Measurements from ENCODE around the gene COL18A1. TPM values are rescaled to one million over a fixed set of nuclear protein-coding genes. Genes with fewer than 3 reads are reported as not detected.

The COL18A1 gene
- polyA plus RNA-seq, 2 of the 4 experiments (the other 2 are of a cell fraction), result 17.3 to 88.4 TPM

GRCh38 chr21:45421846-45422775 is 17.1 kb downstream of the COL18A1 start:
- 92% methylated on average over 20 of the region's 28 CpGs for WGBS (ENCODE audit: missing lambda C conversion rate)
- FAIRE-seq (no peak), ATAC-seq (no peak), DNase-seq (ENCODE audit: low read depth in 1 of 2, low spot score in 1 of 2) (no peak)
- TF ChIP-seq USF2 (IDR thresholded peaks at IDR 0.05), result no peak
- no peak for TF ChIP-seq RNF2 (IDR thresholded peaks at IDR 0.05; ENCODE audit: borderline replicate concordance, low read depth)
- TF ChIP-seq TP53 (CRISPR knock-in tag; IDR thresholded peaks at IDR 0.05), result no peak
- TF ChIP-seq SREBF2 (IDR thresholded peaks at IDR 0.05), result no peak
- no peak for TF ChIP-seq CTCF (IDR thresholded peaks at IDR 0.05)
- TF ChIP-seq HOXB5 (CRISPR knock-in tag; IDR thresholded peaks at IDR 0.05), result no peak
- no peak for TF ChIP-seq BCL3 (IDR thresholded peaks at IDR 0.05)
- no peak for TF ChIP-seq KDM1A (IDR thresholded peaks at IDR 0.05; ENCODE audit: low read depth)
- TF ChIP-seq E2F6 (IDR thresholded peaks at IDR 0.05; ENCODE audit: borderline replicate concordance, low read depth), result no peak
- no peak for TF ChIP-seq RAD21 (conservative IDR thresholded peaks at IDR 0.05 in 1 of 2, IDR thresholded peaks at IDR 0.05 in 1 of 2)
- no peak for TF ChIP-seq HES2 (IDR thresholded peaks at IDR 0.05)
- no peak for TF ChIP-seq HMGXB4 (CRISPR knock-in tag; IDR thresholded peaks at IDR 0.05; ENCODE audit: borderline replicate concordance)
- no peak for TF ChIP-seq CBX8 (IDR thresholded peaks at IDR 0.05)
- no peak for TF ChIP-seq MAZ (IDR thresholded peaks at IDR 0.05; ENCODE audit: borderline replicate concordance, low read depth, low read length)
- TF ChIP-seq CEBPB (IDR thresholded peaks at IDR 0.05), result no peak
- H3K4me1 ChIP-seq, result peaks cover 47% of the 10 kb centered on the region
- CTCF ChIA-PET, result interaction anchor here (0.8 to 1.5 kb wide), 2 partner anchors 13 to 35 kb away, joined by 3 to 4 read pairs; no protein-coding TSS in a partner anchor
- H3K9me3 ChIP-seq, result no peaks in the 10 kb centered on the region
- peak overlapping the region in 1 of 2 experiments; percentile 66; a peak in 3 of 6 replicates for H3K27ac ChIP-seq
- POLR2A ChIA-PET, result no interaction called here
- H3K4me3 ChIP-seq, result no peak overlapping the region
- no peak overlapping the region for H3K4me2 ChIP-seq

- no peak for FAIRE-seq
- Histone ChIP-seq H3K9me3 (no peaks in the 10 kb centered on the region), H3K4me2 (peak overlapping the region; percentile 37; the same call in 1 of the 3 replicates), H3K4me3 (no peak overlapping the region), H3K27ac (peak overlapping the region; percentile 30 to 72; a peak in 4 of 6 replicates), H3K4me1 (peaks cover 58% of the 10 kb centered on the region)
- WGBS (ENCODE audit: missing lambda C conversion rate), result 73% methylated on average over 9 of the region's 23 CpGs
- no peak for DNase-seq (ENCODE audit: low read depth in 1 of 2, low spot score in 1 of 2)
- ChIA-PET POLR2A (no interaction called here), CTCF (interaction anchor here (0.6 to 1.5 kb wide), 6 partner anchors 12 to 283 kb away, joined by 3 to 4 read pairs (median 3); no protein-coding TSS in a partner anchor)
- ATAC-seq, result no peak
- no peak for TF ChIP-seq NFE2L2 (conservative IDR thresholded peaks at IDR 0.05; ENCODE audit: low read length)
- no peak for TF ChIP-seq CTCF (IDR thresholded peaks at IDR 0.05)
- no peak for TF ChIP-seq HES2 (IDR thresholded peaks at IDR 0.05)
- no peak for TF ChIP-seq ZC3H11A (IDR thresholded peaks at IDR 0.05)
- no peak for TF ChIP-seq EHF (CRISPR knock-in tag; IDR thresholded peaks at IDR 0.05)
- no peak for TF ChIP-seq RCOR1 (IDR thresholded peaks at IDR 0.05; ENCODE audit: low read depth, low read length)
- TF ChIP-seq GATA3 (IDR thresholded peaks at IDR 0.05; ENCODE audit: borderline replicate concordance), result no peak
- no peak for TF ChIP-seq MYC (IDR thresholded peaks at IDR 0.05; ENCODE audit: borderline replicate concordance, low read length)
- TF ChIP-seq ESRRA (IDR thresholded peaks at IDR 0.05; ENCODE audit: borderline replicate concordance, low read length), result no peak
- TF ChIP-seq MAFK (IDR thresholded peaks at IDR 0.05; ENCODE audit: partially characterized antibody), result no peak
- no peak for TF ChIP-seq EP300 (IDR thresholded peaks at IDR 0.05)
- no peak for TF ChIP-seq POLR2A (IDR thresholded peaks at IDR 0.05; ENCODE audit: low read length)
Observed at GRCh38 chr21:45423201-45423955, 18.4 kb downstream of the COL18A1 start.

Measured in A549 (cell line).